HepG2 (cell line): ENCODE results near the gene FCHSD1. TPM values are rescaled to one million over a fixed set of nuclear protein-coding genes. Genes with fewer than 3 reads are reported as not detected.

Experiments
- ATF7 ChIP-seq, 2 experiments: fragments of 450-650 bp in 1 of 2; sonication (generic) in 1 of 2; formaldehyde crosslinking in 1 of 2; IDR thresholded peaks; 2 replicates each; pipeline versions ENCODE4 v1.4.0 to v1.6.1; 2016 to 2020; ENCODE audit warnings: antibody characterized with exemption in 1 of 2, mild to moderate bottlenecking in 1 of 2, missing genetic modification reagents in 1 of 2
- DMAP1 ChIP-seq: IDR thresholded peaks from 2 replicates; pipeline ENCODE4 v1.6.1; 2016
- IRF2 ChIP-seq: IDR thresholded peaks from 2 replicates; pipeline ENCODE4 v1.6.1; 2018; ENCODE audit warnings: missing genetic modification reagents, missing compliant biosample characterization
- MATR3 ChIP-seq: sonication (generic); formaldehyde crosslinking; IDR thresholded peaks from 2 replicates; pipeline ENCODE4 v1.4.0; 2020; ENCODE audit warnings: missing genetic modification reagents
- MEF2D ChIP-seq: sonication (generic); formaldehyde crosslinking; IDR thresholded peaks from 2 replicates; pipeline ENCODE4 v1.5.1; 2020; ENCODE audit warnings: mild to moderate bottlenecking, missing genetic modification reagents
- PHF8 ChIP-seq: sonication (generic); formaldehyde crosslinking; IDR thresholded peaks from 2 replicates; pipeline ENCODE4 v1.5.0; 2020; ENCODE audit warnings: missing genetic modification reagents
- RAD51 ChIP-seq: fragments of 450-650 bp; IDR thresholded peaks from 2 replicates; pipeline ENCODE4 v1.6.1; 2016; ENCODE audit warnings: borderline replicate concordance
- RNF2 ChIP-seq: fragments of 450-650 bp; conservative IDR thresholded peaks from 2 replicates; pipeline ENCODE4 v1.6.1; 2016; ENCODE audit warnings: low read depth
- TIGD3 ChIP-seq: sonication (generic); formaldehyde crosslinking; IDR thresholded peaks from 2 replicates; pipeline ENCODE4 v1.5.1; 2020; ENCODE audit warnings: mild to moderate bottlenecking, missing genetic modification reagents, borderline replicate concordance
- USF2 ChIP-seq, 2 experiments: sonication (generic) in 1 of 2; formaldehyde crosslinking in 1 of 2; IDR thresholded peaks; 2 replicates each; pipeline versions ENCODE4 v1.5.1 to v1.6.1; 2011 to 2020; ENCODE audit warnings: borderline replicate concordance in 1 of 2, low read depth in 1 of 2, low read length in 1 of 2, mild to moderate bottlenecking in 1 of 2, missing genetic modification reagents in 1 of 2, moderate library complexity in 1 of 2
- ZC3H4 ChIP-seq: sonication (generic); formaldehyde crosslinking; IDR thresholded peaks from 2 replicates; pipeline ENCODE4 v1.4.0; 2020; ENCODE audit warnings: missing genetic modification reagents, borderline replicate concordance
- ZFYVE20 ChIP-seq: sonication (generic); formaldehyde crosslinking; IDR thresholded peaks from 2 replicates; pipeline ENCODE4 v1.8.0; 2023; ENCODE audit warnings: low read depth, mild to moderate bottlenecking, moderate library complexity, missing genetic modification reagents, borderline replicate concordance
- ZGPAT ChIP-seq: IDR thresholded peaks from 2 replicates; pipeline ENCODE4 v1.6.1; 2016; ENCODE audit warnings: mild to moderate bottlenecking
- ZNF275 ChIP-seq: sonication (generic); formaldehyde crosslinking; IDR thresholded peaks from 2 replicates; pipeline ENCODE4 v1.8.0; 2022; ENCODE audit warnings: missing genetic modification reagents, mild to moderate bottlenecking, inconsistent platforms, borderline replicate concordance
- ZNF562 ChIP-seq: sonication (generic); formaldehyde crosslinking; IDR thresholded peaks from 2 replicates; pipeline ENCODE4 v1.8.0; 2022; ENCODE audit warnings: missing genetic modification reagents, borderline replicate concordance
- ZNF772 ChIP-seq: sonication (generic); formaldehyde crosslinking; IDR thresholded peaks from 2 replicates; pipeline ENCODE4 v1.5.0; 2020; ENCODE audit warnings: mild to moderate bottlenecking, missing genetic modification reagents
- polyA plus RNA-seq, 8 experiments: library from polyadenylated mRNA; depleted of rRNA in 3 of 8; stranded (reverse) in 7 of 8; unstranded in 1 of 8; fragments of >200 nt; fragmentation: Illumina TruSeq in 4 of 8; extraction: Trizol in 4 of 8; gene quantifications; 2 replicates each; pipeline versions ENCODE4 v1.2.1 to v1.2.3, GENCODE V29; 2011 to 2016; ENCODE audit warnings: low read depth in 4 of 8, missing spikeins in 1 of 8, mixed read lengths in 1 of 8; ENCODE audit not compliant: insufficient read depth in 1 of 8
- total RNA-seq, 5 experiments: library from RNA; depleted of rRNA; stranded (reverse); fragments of >200 nt; fragmentation: Illumina TruSeq; extraction: Trizol; gene quantifications; 2 replicates each; pipeline ENCODE4 v1.2.3, GENCODE V29; 2016; ENCODE audit warnings: low read depth in 1 of 5
- TF ChIP-seq, protein P1 (sequence below): sonication (generic); formaldehyde crosslinking; IDR thresholded peaks from 2 replicates; pipeline ENCODE4 v1.4.0; 2020; ENCODE audit warnings: missing genetic modification reagents

Gene FCHSD1
- total and polyA plus RNA-seq, 2 of the 13 experiments (the other 11 are each of a cell fraction or from before 2014, with no cell fraction given) = 5.5 to 15.4 TPM

DNA sequence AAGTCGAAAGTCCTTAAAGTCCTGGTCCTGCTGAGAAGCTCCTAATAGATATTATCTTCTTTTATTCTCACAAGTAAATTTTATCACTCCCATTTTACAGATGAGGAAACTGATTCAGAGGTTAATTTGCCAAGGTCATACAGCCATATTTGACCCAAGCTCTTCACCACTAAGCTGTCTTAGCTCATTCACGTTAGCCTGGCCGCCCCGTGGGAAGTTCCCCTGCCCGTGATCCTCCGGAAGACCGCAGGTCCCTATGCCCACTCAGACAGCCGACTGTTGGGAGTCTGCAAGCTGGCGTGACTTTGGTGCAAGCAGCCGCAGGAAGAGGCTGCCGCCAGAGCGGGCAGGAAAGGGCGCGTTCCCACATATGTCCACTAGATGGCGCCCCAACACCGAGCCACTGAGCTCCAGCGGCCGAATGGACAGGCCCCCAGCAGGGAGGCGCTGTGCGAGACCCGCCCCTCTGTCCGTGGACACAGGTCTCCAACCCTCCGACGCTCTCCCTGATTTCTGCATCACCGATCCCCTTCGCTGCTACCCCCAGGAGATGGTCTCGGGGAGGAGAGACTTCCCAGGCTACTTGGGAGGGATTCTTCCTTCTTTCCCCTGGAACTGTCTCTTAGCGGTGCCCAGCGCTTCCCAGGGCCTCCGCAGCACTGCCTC, 40.8 kb upstream of the FCHSD1 start (continued):
- TF ChIP-seq ZNF275 (CRISPR knock-in tag) (no peak), RAD51 (no peak), USF2 (IDR thresholded peaks at IDR 0.05; ENCODE audit: low read depth, low read length) (no peak), USF2 (CRISPR knock-in tag; IDR thresholded peaks at IDR 0.05; ENCODE audit: borderline replicate concordance) (no peak), DMAP1 (CRISPR knock-in tag) (no peak), ZNF562 (CRISPR knock-in tag) (no peak), ZFYVE20 (CRISPR knock-in tag) (no peak), ZC3H4 (CRISPR knock-in tag) (no peak), ZGPAT (CRISPR knock-in tag) (no peak), ZNF772 (CRISPR knock-in tag) (no peak), RNF2 (no peak), IRF2 (CRISPR knock-in tag) (no peak), MATR3 (CRISPR knock-in tag) (no peak), ATF7 (IDR thresholded peaks at IDR 0.05) (no peak), ATF7 (CRISPR knock-in tag; IDR thresholded peaks at IDR 0.05) (no peak), TIGD3 (CRISPR knock-in tag) (no peak), MEF2D (no peak), PHF8 (CRISPR knock-in tag) (no peak)
- TF ChIP-seq, protein P1, sequence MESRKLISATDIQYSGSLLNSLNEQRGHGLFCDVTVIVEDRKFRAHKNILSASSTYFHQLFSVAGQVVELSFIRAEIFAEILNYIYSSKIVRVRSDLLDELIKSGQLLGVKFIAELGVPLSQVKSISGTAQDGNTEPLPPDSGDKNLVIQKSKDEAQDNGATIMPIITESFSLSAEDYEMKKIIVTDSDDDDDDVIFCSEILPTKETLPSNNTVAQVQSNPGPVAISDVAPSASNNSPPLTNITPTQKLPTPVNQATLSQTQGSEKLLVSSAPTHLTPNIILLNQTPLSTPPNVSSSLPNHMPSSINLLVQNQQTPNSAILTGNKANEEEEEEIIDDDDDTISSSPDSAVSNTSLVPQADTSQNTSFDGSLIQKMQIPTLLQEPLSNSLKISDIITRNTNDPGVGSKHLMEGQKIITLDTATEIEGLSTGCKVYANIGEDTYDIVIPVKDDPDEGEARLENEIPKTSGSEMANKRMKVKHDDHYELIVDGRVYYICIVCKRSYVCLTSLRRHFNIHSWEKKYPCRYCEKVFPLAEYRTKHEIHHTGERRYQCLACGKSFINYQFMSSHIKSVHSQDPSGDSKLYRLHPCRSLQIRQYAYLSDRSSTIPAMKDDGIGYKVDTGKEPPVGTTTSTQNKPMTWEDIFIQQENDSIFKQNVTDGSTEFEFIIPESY (CRISPR knock-in tag) = peak; percentile 55; the same call in 1 of the 2 replicates
